H9 (cell line): Measurements from ENCODE around the gene CC2D2A. TPM values are rescaled to one million over a fixed set of nuclear protein-coding genes. Genes with fewer than 3 reads are reported as not detected.

Experiments
- DNase-seq: peaks from one replicate; pipeline ENCODE4 v3.0.0-alpha.2; 2017
- H2AFZ ChIP-seq: one replicate; pipeline ENCODE4 v1.6.1; 2013; ENCODE audit warnings: mild to moderate bottlenecking, low read length, control low read depth, moderate library complexity
- H2AK5ac ChIP-seq: 2 replicates; pipeline ENCODE4 v1.6.1; 2013; ENCODE audit warnings: low read length, control low read depth, mixed read lengths; ENCODE audit not compliant: insufficient read length
- H2BK120ac ChIP-seq: one replicate; pipeline ENCODE4 v1.6.1; 2013; ENCODE audit warnings: low read depth, mild to moderate bottlenecking, low read length, control low read depth, inconsistent platforms; ENCODE audit not compliant: poor library complexity, severe bottlenecking
- H2BK12ac ChIP-seq: 2 replicates; pipeline ENCODE4 v1.6.1; 2013; ENCODE audit warnings: low read length, control low read depth, mixed read lengths, low read depth; ENCODE audit not compliant: insufficient read length
- H2BK15ac ChIP-seq: 2 replicates; pipeline ENCODE4 v1.6.1; 2013; ENCODE audit warnings: low read depth, low read length, control low read depth
- H2BK20ac ChIP-seq: one replicate; pipeline ENCODE4 v1.6.1; 2013; ENCODE audit warnings: low read depth, mild to moderate bottlenecking, low read length, control low read depth, inconsistent platforms; ENCODE audit not compliant: poor library complexity, severe bottlenecking
- H2BK5ac ChIP-seq: 2 replicates; pipeline ENCODE4 v1.6.1; 2013; ENCODE audit warnings: low read length, control low read depth, mixed read lengths; ENCODE audit not compliant: insufficient read length
- H3K14ac ChIP-seq: 2 replicates; pipeline ENCODE4 v1.6.1; 2013; ENCODE audit warnings: low read length, control low read depth; ENCODE audit not compliant: insufficient read depth
- H3K18ac ChIP-seq: 2 replicates; pipeline ENCODE4 v1.6.1; 2013; ENCODE audit warnings: low read depth, mild to moderate bottlenecking, mixed read lengths, low read length, control low read depth; ENCODE audit not compliant: insufficient read length
- H3K23ac ChIP-seq: 2 replicates; pipeline ENCODE4 v1.6.1; 2013; ENCODE audit warnings: low read length, control low read depth, mixed read lengths, low read depth; ENCODE audit not compliant: insufficient read length
- H3K23me2 ChIP-seq: 2 replicates; pipeline ENCODE4 v1.6.1; 2013; ENCODE audit warnings: low read depth, mild to moderate bottlenecking, mixed read lengths, low read length, control low read depth; ENCODE audit not compliant: insufficient read length, poor library complexity, severe bottlenecking
- H3K27ac ChIP-seq: 2 replicates; pipeline ENCODE4 v1.5.1; 2013; ENCODE audit warnings: low read length, control low read depth, mixed read lengths, low read depth; ENCODE audit not compliant: insufficient read length
- H3K27me3 ChIP-seq: 2 replicates; pipeline ENCODE4 v1.6.1; 2013; ENCODE audit warnings: low read length, control low read depth, inconsistent platforms; ENCODE audit not compliant: insufficient read depth
- H3K4ac ChIP-seq: 2 replicates; pipeline ENCODE4 v1.6.1; 2013; ENCODE audit warnings: low read depth, mild to moderate bottlenecking, control low read depth, inconsistent platforms, low read length, moderate library complexity
- H3K4me1 ChIP-seq: 2 replicates; pipeline ENCODE4 v1.6.1; 2013; ENCODE audit warnings: low read length, control low read depth, inconsistent platforms; ENCODE audit not compliant: insufficient read depth
- H3K4me2 ChIP-seq: 2 replicates; pipeline ENCODE4 v1.6.1; 2013; ENCODE audit warnings: low read length, control low read depth, mixed read lengths; ENCODE audit not compliant: insufficient read length, insufficient read depth
- H3K56ac ChIP-seq: 2 replicates; pipeline ENCODE4 v1.6.1; 2013; ENCODE audit warnings: low read depth, mild to moderate bottlenecking, mixed read lengths, low read length, control low read depth; ENCODE audit not compliant: insufficient read length
- H3K79me1 ChIP-seq: 2 replicates; pipeline ENCODE4 v1.6.1; 2013; ENCODE audit warnings: low read depth, mild to moderate bottlenecking, moderate library complexity, low read length, control low read depth, inconsistent platforms; ENCODE audit not compliant: insufficient read depth, poor library complexity, severe bottlenecking
- H3K79me2 ChIP-seq: 2 replicates; pipeline ENCODE4 v1.6.1; 2013; ENCODE audit warnings: low read length, control low read depth, inconsistent platforms; ENCODE audit not compliant: insufficient read depth
- H3K9ac ChIP-seq: 2 replicates; pipeline ENCODE4 v1.6.1; 2013; ENCODE audit warnings: low read length, control low read depth, mixed read lengths; ENCODE audit not compliant: insufficient read length; ENCODE audit errors: extremely low read depth
- H3K9me3 ChIP-seq: one replicate; pipeline ENCODE4 v1.6.1; 2013; ENCODE audit warnings: low read depth, low read length, inconsistent platforms; ENCODE audit not compliant: control insufficient read depth
- H3T11ph ChIP-seq: one replicate; pipeline ENCODE4 v1.6.1; 2013; ENCODE audit warnings: mild to moderate bottlenecking, low read length, control low read depth, inconsistent platforms
- H4K20me1 ChIP-seq: one replicate; pipeline ENCODE4 v1.6.1; 2013; ENCODE audit not compliant: control insufficient read depth, insufficient read length, insufficient read depth
- H4K5ac ChIP-seq: 2 replicates; pipeline ENCODE4 v1.6.1; 2013; ENCODE audit warnings: low read depth, mild to moderate bottlenecking, mixed read lengths, low read length, control low read depth; ENCODE audit not compliant: insufficient read length
- H4K8ac ChIP-seq: replicated peaks from 2 replicates; pipeline ENCODE4 v1.6.1; 2013; ENCODE audit warnings: low read length, control low read depth, mixed read lengths, low read depth; ENCODE audit not compliant: insufficient read length
- H4K91ac ChIP-seq: 2 replicates; pipeline ENCODE4 v1.6.1; 2013; ENCODE audit warnings: low read depth, mild to moderate bottlenecking, moderate library complexity, mixed read lengths, low read length, control low read depth; ENCODE audit not compliant: insufficient read length
- H3K27ac Mint-ChIP-seq, 3 experiments: 2 replicates in 2 of 3; 3 replicates in 1 of 3; pipeline ENCODE4 v1.8.0; 2020 to 2021; ENCODE audit warnings: mixed read lengths in 3 of 3, mild to moderate bottlenecking in 1 of 3, moderate library complexity in 1 of 3
- H3K27me3 Mint-ChIP-seq: 2 replicates; pipeline ENCODE4 v1.8.0; 2021; ENCODE audit warnings: low read depth, mild to moderate bottlenecking, moderate library complexity, mixed read lengths
- H3K36me3 Mint-ChIP-seq, 3 experiments: 2 replicates in 2 of 3; 3 replicates in 1 of 3; pipeline ENCODE4 v1.8.0; 2020 to 2021; ENCODE audit warnings: low read depth in 3 of 3, mixed read lengths in 3 of 3; ENCODE audit not compliant: insufficient read depth in 1 of 3
- H3K4me1 Mint-ChIP-seq, 2 experiments: 2 replicates each; pipeline ENCODE4 v1.8.0; 2020; ENCODE audit warnings: mixed read lengths in 2 of 2
- H3K4me3 Mint-ChIP-seq, 2 experiments: 2 replicates in 1 of 2; 3 replicates in 1 of 2; pipeline ENCODE4 v1.8.0; 2020 to 2021; ENCODE audit warnings: mild to moderate bottlenecking in 2 of 2, mixed read lengths in 2 of 2, moderate library complexity in 1 of 2
- H3K9me3 Mint-ChIP-seq, 2 experiments: 2 replicates in 1 of 2; 3 replicates in 1 of 2; pipeline ENCODE4 v1.8.0; 2020; ENCODE audit warnings: mild to moderate bottlenecking in 2 of 2, mixed read lengths in 2 of 2, moderate library complexity in 1 of 2
- WGBS: extraction: QIAGEN DNeasy Blood & Tissue Kit; methylation state at CpG from one replicate; pipeline ENCODE4 v1.1.7; 2013; ENCODE audit warnings: missing lambda C conversion rate, low lambda C conversion rate, mixed read lengths; ENCODE audit not compliant: insufficient read length; ENCODE audit errors: extremely low coverage; 5-methylcytosine and 5-hydroxymethylcytosine counted together
- total RNA-seq: library from RNA; stranded (reverse); gene quantifications from 2 replicates; pipeline ENCODE4 v1.2.1, GENCODE V29; 2021
- TF ChIP-seq, protein P1 (sequence below): fragments of 200-600 bp; sonication (generic); conservative IDR thresholded peaks from 3 replicates; pipeline ENCODE4 v1.8.0; 2021; ENCODE audit warnings: antibody characterized with exemption, mild to moderate bottlenecking

Gene CC2D2A
- total RNA-seq, 1 experiment from 2014 or later = 10.4 TPM

DNA sequence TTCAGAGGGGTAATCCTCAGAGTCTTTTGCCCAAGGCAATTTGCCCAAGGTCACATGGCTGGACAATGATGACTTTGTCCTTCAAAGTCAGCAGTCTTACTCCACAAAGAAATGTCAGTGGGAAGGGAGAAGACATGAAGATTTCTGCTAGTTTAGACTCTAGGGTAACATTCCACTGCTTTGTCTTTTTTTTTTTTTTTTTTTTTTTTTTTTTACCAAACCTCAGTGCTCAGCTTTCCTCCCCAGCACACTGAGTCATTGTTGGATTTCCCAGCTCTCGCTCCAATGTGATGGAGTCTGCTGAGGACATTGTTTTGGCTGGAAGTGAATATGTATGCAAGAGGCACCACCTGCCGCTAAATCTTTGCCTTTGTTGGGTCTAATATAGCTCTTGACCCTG, 49.0 kb upstream of the CC2D2A start:
- Histone ChIP-seq H3K56ac (no peak overlapping the region), H3K4ac (no peak overlapping the region), H3K4me2 (no peak overlapping the region), H3K79me1 (no peaks in the 10 kb centered on the region), H2BK5ac (no peak overlapping the region), H3K9me3 (no peaks in the 10 kb centered on the region), H4K20me1 (no peaks in the 10 kb centered on the region), H2BK12ac (no peak overlapping the region), H3K27ac (no peak overlapping the region), H3K27me3 (no peaks in the 10 kb centered on the region; the same call in 1 of the 2 replicates), H4K91ac (no peak overlapping the region), H3K4me1 (no peaks in the 10 kb centered on the region; the same call in 1 of the 2 replicates), H3T11ph (no peak overlapping the region), H3K23me2 (no peaks in the 10 kb centered on the region), H2BK15ac (no peak overlapping the region), H2AFZ (no peak overlapping the region), H3K18ac (no peak overlapping the region), H4K8ac (no peak overlapping the region), H3K23ac (no peak overlapping the region), H3K9ac (no peak overlapping the region), H2BK120ac (no peak overlapping the region), H4K5ac (no peak overlapping the region), H3K14ac (no peak overlapping the region), H3K79me2 (no peaks in the 10 kb centered on the region), H2BK20ac (no peak overlapping the region), H2AK5ac (no peak overlapping the region)
- no peaks in the 10 kb centered on the region for H3K9me3 Mint-ChIP-seq
- TF ChIP-seq, protein P1, sequence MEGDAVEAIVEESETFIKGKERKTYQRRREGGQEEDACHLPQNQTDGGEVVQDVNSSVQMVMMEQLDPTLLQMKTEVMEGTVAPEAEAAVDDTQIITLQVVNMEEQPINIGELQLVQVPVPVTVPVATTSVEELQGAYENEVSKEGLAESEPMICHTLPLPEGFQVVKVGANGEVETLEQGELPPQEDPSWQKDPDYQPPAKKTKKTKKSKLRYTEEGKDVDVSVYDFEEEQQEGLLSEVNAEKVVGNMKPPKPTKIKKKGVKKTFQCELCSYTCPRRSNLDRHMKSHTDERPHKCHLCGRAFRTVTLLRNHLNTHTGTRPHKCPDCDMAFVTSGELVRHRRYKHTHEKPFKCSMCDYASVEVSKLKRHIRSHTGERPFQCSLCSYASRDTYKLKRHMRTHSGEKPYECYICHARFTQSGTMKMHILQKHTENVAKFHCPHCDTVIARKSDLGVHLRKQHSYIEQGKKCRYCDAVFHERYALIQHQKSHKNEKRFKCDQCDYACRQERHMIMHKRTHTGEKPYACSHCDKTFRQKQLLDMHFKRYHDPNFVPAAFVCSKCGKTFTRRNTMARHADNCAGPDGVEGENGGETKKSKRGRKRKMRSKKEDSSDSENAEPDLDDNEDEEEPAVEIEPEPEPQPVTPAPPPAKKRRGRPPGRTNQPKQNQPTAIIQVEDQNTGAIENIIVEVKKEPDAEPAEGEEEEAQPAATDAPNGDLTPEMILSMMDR = no peak
- H3K27me3 Mint-ChIP-seq = peaks cover 2% of the 10 kb centered on the region
- no peaks in the 10 kb centered on the region; a peak in 1 of 7 replicates for H3K36me3 Mint-ChIP-seq
- H3K4me3 Mint-ChIP-seq = no peak overlapping the region
- peak overlapping the region in 2 of 3 experiments; percentile 59 to 67; a peak in 2 of 7 replicates for H3K27ac Mint-ChIP-seq
- H3K4me1 Mint-ChIP-seq = peaks cover 16 to 22% of the 10 kb centered on the region in 2 experiments
- no peak for DNase-seq
- no CpG with 5 or more reads among the region's 2 CpGs for WGBS
